Endothelial cell of umbilical vein (primary cell): ENCODE data around the gene IL10.

ENCODE experiments used
- EZH2 ChIP-seq: IDR thresholded peaks from 2 replicates; pipeline ENCODE4 v1.6.1; 2012; ENCODE audit warnings: borderline replicate concordance, low read depth, mild to moderate bottlenecking, moderate library complexity, low read length, inconsistent platforms; ENCODE audit not compliant: severe bottlenecking
- POLR2A ChIP-seq: IDR thresholded peaks from 2 replicates; pipeline ENCODE4 v1.6.1; 2012; ENCODE audit warnings: low read depth, mild to moderate bottlenecking, control low read depth, low read length
- POLR2AphosphoS5 ChIP-seq: IDR thresholded peaks from 2 replicates; pipeline ENCODE4 v1.6.1; 2012; ENCODE audit warnings: low read depth, mild to moderate bottlenecking, control low read depth, low read length, moderate library complexity; ENCODE audit not compliant: insufficient read depth
- TF ChIP-seq, protein P1 (sequence below), 2 donors: IDR thresholded peaks; 1 replicate in 1 of 2; 2 replicates in 1 of 2; pipeline ENCODE4 v1.5.1; 2011; ENCODE audit warnings: low read length in 2 of 2, mild to moderate bottlenecking in 2 of 2, moderate library complexity in 2 of 2, control low read depth in 1 of 2, inconsistent platforms in 1 of 2, low read depth in 1 of 2; ENCODE audit not compliant: insufficient read depth in 1 of 2; ENCODE audit errors: extremely low read depth in 1 of 2

- TF ChIP-seq, protein P1, sequence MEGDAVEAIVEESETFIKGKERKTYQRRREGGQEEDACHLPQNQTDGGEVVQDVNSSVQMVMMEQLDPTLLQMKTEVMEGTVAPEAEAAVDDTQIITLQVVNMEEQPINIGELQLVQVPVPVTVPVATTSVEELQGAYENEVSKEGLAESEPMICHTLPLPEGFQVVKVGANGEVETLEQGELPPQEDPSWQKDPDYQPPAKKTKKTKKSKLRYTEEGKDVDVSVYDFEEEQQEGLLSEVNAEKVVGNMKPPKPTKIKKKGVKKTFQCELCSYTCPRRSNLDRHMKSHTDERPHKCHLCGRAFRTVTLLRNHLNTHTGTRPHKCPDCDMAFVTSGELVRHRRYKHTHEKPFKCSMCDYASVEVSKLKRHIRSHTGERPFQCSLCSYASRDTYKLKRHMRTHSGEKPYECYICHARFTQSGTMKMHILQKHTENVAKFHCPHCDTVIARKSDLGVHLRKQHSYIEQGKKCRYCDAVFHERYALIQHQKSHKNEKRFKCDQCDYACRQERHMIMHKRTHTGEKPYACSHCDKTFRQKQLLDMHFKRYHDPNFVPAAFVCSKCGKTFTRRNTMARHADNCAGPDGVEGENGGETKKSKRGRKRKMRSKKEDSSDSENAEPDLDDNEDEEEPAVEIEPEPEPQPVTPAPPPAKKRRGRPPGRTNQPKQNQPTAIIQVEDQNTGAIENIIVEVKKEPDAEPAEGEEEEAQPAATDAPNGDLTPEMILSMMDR (IDR thresholded peaks at IDR 0.05; ENCODE audit: extremely low read depth in 1 of 2, insufficient read depth in 1 of 2, low read depth in 1 of 2, low read length in 2 of 2): no peak
- TF ChIP-seq POLR2A (no peak), EZH2 (no peak), POLR2AphosphoS5 (no peak)
Measured at GRCh38 chr1:206757524-206758266, 14.6 kb downstream of the IL10 start.
